Measurements from ENCODE around the gene IFNGR1. TPM values are rescaled to one million over a fixed set of nuclear protein-coding genes. Genes with fewer than 3 reads are reported as not detected.

The IFNGR1 gene
- total and polyA plus RNA-seq, 12 donors = 55.8 to 132 (median 78.7) TPM

GRCh38 chr6:137219664-137220252 lies 573 bp upstream of the IFNGR1 start:
- no peaks in the 10 kb centered on the region for H3K9me3 ChIP-seq
- intact Hi-C loops (cut with DNase I) = loop anchor here in 4 of 10 donors (2.0 to 10.0 kb wide), 5 partner anchors 43 to 125 kb away; no protein-coding TSS in a partner anchor

DNA sequence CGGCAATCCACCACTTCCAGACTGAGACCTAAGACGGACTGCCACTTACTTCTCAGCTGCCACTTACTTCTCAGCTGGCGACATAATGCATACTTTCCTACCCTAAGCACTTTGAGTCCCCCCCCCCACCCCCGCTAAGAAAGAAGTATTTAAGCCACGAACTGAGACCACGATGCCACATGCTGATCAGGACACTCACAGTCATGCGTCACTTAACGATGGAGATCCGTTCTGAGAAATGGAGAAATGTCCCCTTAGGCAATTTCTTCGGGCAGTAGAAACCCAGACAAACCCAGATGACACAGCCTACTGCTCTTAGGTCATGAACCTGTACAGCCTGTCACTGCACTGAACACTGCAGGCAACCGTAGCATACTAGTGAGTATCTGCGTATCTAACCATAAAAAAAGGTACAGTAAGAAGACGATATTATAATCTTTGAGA lies 690 bp downstream of the IFNGR1 start:
- H3K36me3 ChIP-seq = peaks cover 0 to 4% (median 0%) of the 10 kb centered on the region in 9 donors
- TF ChIP-seq, protein P1, sequence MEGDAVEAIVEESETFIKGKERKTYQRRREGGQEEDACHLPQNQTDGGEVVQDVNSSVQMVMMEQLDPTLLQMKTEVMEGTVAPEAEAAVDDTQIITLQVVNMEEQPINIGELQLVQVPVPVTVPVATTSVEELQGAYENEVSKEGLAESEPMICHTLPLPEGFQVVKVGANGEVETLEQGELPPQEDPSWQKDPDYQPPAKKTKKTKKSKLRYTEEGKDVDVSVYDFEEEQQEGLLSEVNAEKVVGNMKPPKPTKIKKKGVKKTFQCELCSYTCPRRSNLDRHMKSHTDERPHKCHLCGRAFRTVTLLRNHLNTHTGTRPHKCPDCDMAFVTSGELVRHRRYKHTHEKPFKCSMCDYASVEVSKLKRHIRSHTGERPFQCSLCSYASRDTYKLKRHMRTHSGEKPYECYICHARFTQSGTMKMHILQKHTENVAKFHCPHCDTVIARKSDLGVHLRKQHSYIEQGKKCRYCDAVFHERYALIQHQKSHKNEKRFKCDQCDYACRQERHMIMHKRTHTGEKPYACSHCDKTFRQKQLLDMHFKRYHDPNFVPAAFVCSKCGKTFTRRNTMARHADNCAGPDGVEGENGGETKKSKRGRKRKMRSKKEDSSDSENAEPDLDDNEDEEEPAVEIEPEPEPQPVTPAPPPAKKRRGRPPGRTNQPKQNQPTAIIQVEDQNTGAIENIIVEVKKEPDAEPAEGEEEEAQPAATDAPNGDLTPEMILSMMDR (IDR thresholded peaks at IDR 0.05) = no peak
- peak overlapping the region; percentile 45 to 93 (median 84) for H3K4me3 ChIP-seq
- 0% methylated on average over 13 of the region's 13 CpGs for whole genome bisulfite sequencing, 2 donors
- no peaks in the 10 kb centered on the region for H3K9me3 ChIP-seq
- intact Hi-C loops (cut with DNase I) = loop anchor here in 4 of 10 donors (5.0 to 10.0 kb wide), 4 partner anchors 44 to 124 kb away; no protein-coding TSS in a partner anchor
- no peaks in the 10 kb centered on the region for H3K27me3 ChIP-seq
- ATAC-seq (peak; percentile 54 to 73 (median 60)), DNase-seq (peak in 1 of 2 donors; percentile 51)
- peak overlapping the region; percentile 86 to 100 (median 98) for H3K27ac ChIP-seq
- peaks cover 8 to 87% (median 67%) of the 10 kb centered on the region in 9 donors for H3K4me1 ChIP-seq

More at GRCh38 chr6:137219664-137220252, 573 bp upstream of the IFNGR1 start:
- no peak for ATAC-seq
- peaks cover 0 to 4% (median 0%) of the 10 kb centered on the region in 9 donors for H3K36me3 ChIP-seq
- peaks cover 5 to 87% (median 65%) of the 10 kb centered on the region in 9 donors for H3K4me1 ChIP-seq
- peak overlapping the region; percentile 86 to 100 (median 98) for H3K27ac ChIP-seq
- H3K27me3 ChIP-seq = no peaks in the 10 kb centered on the region
- 68 to 69% methylated on average over 6 of the region's 6 CpGs for WGBS, 2 donors
- H3K4me3 ChIP-seq = peak overlapping the region in 9 of 10 donors; percentile 71 to 93 (median 84)
- TF ChIP-seq, protein P1 (IDR thresholded peaks at IDR 0.05) = no peak
- DNase-seq = no peak

DNA sequence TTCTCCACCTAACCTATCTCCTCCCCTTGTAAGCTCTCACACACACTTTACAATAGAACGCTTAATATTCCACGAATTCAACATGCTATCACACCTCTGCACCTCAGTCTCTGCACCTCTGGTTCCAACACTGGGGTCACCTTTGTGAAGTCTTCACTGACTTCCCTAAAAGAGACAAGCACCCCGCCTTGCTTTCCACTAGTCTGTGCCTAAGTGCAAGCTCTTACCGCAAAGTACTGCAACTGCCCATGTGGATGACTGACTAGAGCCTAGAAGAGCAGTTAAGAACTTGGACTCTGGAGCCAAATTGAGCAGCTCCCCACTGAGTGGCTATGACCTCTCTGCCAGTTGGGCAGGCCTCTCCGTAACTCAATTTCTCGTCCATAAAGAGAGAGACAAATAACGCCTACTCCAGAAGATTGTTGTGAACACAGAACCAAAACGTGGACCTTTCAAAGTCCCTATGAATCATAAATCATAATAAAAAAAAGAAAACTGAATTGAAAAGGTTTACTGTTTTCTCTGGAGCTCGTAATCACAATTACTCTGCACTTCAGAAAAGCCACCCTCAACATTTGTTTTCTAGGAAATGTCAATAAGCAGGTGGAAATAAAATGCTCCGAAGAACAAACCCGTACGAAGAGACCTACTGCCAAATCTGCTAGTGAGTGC lies 1.2 kb downstream of the IFNGR1 start:
- intact Hi-C loops (cut with DNase I) = loop anchor here in 4 of 10 donors (5.0 to 10.0 kb wide), 4 partner anchors 44 to 123 kb away; no protein-coding TSS in a partner anchor
- TF ChIP-seq, protein P1 (IDR thresholded peaks at IDR 0.05) = no peak
- Histone ChIP-seq H3K36me3 (peaks cover 0 to 4% (median 0%) of the 10 kb centered on the region in 9 donors), H3K27me3 (no peaks in the 10 kb centered on the region), H3K27ac (peak overlapping the region; percentile 86 to 100 (median 98)), H3K4me1 (peaks cover 13 to 87% (median 67%) of the 10 kb centered on the region in 9 donors), H3K4me3 (peak overlapping the region; percentile 45 to 93 (median 84)), H3K9me3 (no peaks in the 10 kb centered on the region)
- ATAC-seq = peak; percentile 16 to 67 (median 34)
- DNase-seq = peak in 1 of 2 donors; percentile 51
- 7 to 11% methylated on average over 12 of the region's 12 CpGs for WGBS, 2 donors

DNA sequence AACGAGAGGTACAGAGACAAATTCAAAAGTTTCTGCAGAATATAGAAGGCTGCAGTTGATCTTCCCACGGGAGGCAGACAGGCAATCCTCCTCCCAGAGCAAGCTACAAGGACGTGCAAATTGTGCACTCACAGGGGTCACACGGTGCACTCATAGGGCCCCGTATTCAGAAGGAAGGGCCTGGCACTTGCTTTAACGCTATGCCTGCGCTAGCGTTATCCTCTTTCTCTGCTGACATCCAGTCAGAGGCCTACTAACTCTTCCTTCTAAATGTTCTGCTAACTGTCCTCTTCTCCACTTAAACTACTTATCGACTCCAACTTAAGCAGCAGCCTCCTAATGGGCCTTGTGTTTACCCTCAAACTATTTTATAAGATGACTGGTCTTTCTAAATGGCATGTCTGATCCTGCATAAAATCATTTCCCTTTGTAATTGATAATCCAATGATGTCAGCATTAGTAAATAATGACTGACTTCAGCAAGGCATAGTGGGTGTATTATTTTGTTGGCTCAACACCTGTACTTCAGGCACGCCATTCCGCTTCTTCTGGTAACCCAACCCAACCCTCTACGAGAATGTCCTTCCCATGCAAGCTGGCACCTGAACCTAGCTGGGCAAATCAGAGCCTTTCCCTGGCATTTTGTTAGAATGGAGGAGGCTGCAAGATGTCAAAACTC lies 2.2 kb downstream of the IFNGR1 start:
- peak in 6 of 8 donors; percentile 12 to 36 (median 18) for ATAC-seq
- Histone ChIP-seq H3K9me3 (no peaks in the 10 kb centered on the region), H3K36me3 (peaks cover 0 to 4% (median 0%) of the 10 kb centered on the region in 9 donors), H3K27me3 (no peaks in the 10 kb centered on the region), H3K27ac (peak overlapping the region; percentile 86 to 100 (median 98)), H3K4me1 (peaks cover 19 to 87% (median 67%) of the 10 kb centered on the region in 9 donors), H3K4me3 (peak overlapping the region; percentile 45 to 93 (median 84))
- WGBS, 2 donors = 18 to 22% methylated on average over 12 of the region's 12 CpGs
- DNase-seq = no peak
- intact Hi-C loops (cut with DNase I) = loop anchor here in 4 of 10 donors (5.0 to 10.0 kb wide), 4 partner anchors 45 to 122 kb away; no protein-coding TSS in a partner anchor
- TF ChIP-seq, protein P1 (IDR thresholded peaks at IDR 0.05) = no peak
